SIG-M5 treated with dmso at 0.1 percent for 504 hours (cell line): ENCODE measurements around the gene ENTPD5.
A peak's percentile ranks its signal among the peaks of the same experiment; 100 is the strongest.
"Not testable (repeated sequence)": the region's sequence is repeated elsewhere in the genome, so short reads cannot be mapped to it uniquely, and the experiment has no call there.

ENCODE experiments used
- DNase-seq: peaks from one replicate; lab custom pipeline; 2025; ENCODE audit not compliant: unreplicated experiment; lab: John Stamatoyannopoulos, UW

Gene ENTPD5

GRCh38 chr14:73945159-73945670 lies 73.9 kb downstream of the ENTPD5 start:
- no peak for DNase-seq

- no peak for DNase-seq
Measured at GRCh38 chr14:73944432-73945158, 74.5 kb downstream of the ENTPD5 start.

- peak; percentile 97 for DNase-seq
Measured at GRCh38 chr14:73943083-73943482, 76.0 kb downstream of the ENTPD5 start.

GRCh38 chr14:73942180-73942579 lies 76.9 kb downstream of the ENTPD5 start:
- no peak for DNase-seq

- DNase-seq: no peak
Measured at GRCh38 chr14:73937012-73937411, 82.1 kb downstream of the ENTPD5 start.

GRCh38 chr14:73936548-73936947 lies 82.5 kb downstream of the ENTPD5 start:
- no peak for DNase-seq

GRCh38 chr14:73935666-73936065 lies 83.4 kb downstream of the ENTPD5 start:
- DNase-seq: peak; percentile 2

GRCh38 chr14:73924337-73924736 lies 94.8 kb downstream of the ENTPD5 start:
- DNase-seq: no peak

GRCh38 chr14:73919457-73919856 lies 99.6 kb downstream of the ENTPD5 start:
- DNase-seq: not testable (repeated sequence)

GRCh38 chr14:73916324-73916723 lies 102.8 kb downstream of the ENTPD5 start:
- DNase-seq: no peak

- DNase-seq: no peak
Measured at GRCh38 chr14:73913256-73913655, 105.8 kb downstream of the ENTPD5 start.

- DNase-seq: no peak
Measured at GRCh38 chr14:73909681-73910080, 109.4 kb downstream of the ENTPD5 start.
